Measurements from ENCODE around the gene ZNF611. TPM values are rescaled to one million over a fixed set of nuclear protein-coding genes. Genes with fewer than 3 reads are reported as not detected.
"Not testable (repeated sequence)": the region's sequence is repeated elsewhere in the genome, so short reads cannot be mapped to it uniquely, and the experiment has no call there.

Gene ZNF611
- total RNA-seq, 2 donors from 2014 or later = 12.0 to 15.3 TPM

- Histone ChIP-seq H3K27ac (no peak overlapping the region), H3K4me3 (no peak overlapping the region), H3K9me3 (no peaks in the 10 kb centered on the region), H3K27me3 (replicated peaks; ENCODE audit: insufficient read depth) (no peaks in the 10 kb centered on the region), H3K4me1 (replicated peaks) (no peaks in the 10 kb centered on the region), H3K36me3 (no peaks in the 10 kb centered on the region)
- DNase-seq (ENCODE audit: low spot score) = no peak
- intact Hi-C loops (cut with DNase I) = loop anchor here (10.0 kb wide), 1 partner anchor 215 kb away; the partner anchor contains the start of gene ZNF808
- TF ChIP-seq POLR2A (IDR thresholded peaks at IDR 0.05) = no peak
- TF ChIP-seq POLR2AphosphoS5 (IDR thresholded peaks at IDR 0.05) = no peak
- TF ChIP-seq CTCF (IDR thresholded peaks at IDR 0.05) = no peak
- 95% methylated on average over 14 of the region's 14 CpGs for WGBS
These were observed 4.7 kb upstream of the ZNF611 start for GRCh38 chr19:52739576-52739975.

- Histone ChIP-seq H3K9me3 (no peaks in the 10 kb centered on the region), H3K4me3 (no peak overlapping the region), H3K27me3 (replicated peaks; ENCODE audit: insufficient read depth) (no peaks in the 10 kb centered on the region), H3K36me3 (no peaks in the 10 kb centered on the region), H3K4me1 (replicated peaks) (no peaks in the 10 kb centered on the region), H3K27ac (peak overlapping the region; percentile 79 to 91)
- 45% methylated on average over 18 of the region's 18 CpGs for WGBS
- DNase-seq (ENCODE audit: low spot score) = peak; percentile 61
- intact Hi-C loops (cut with DNase I) = loop anchor here (2.0 to 10.0 kb wide), 2 partner anchors 45 to 211 kb away; partner anchors contain the start of gene ZNF808
- TF ChIP-seq CTCF (IDR thresholded peaks at IDR 0.05) (no peak), POLR2AphosphoS5 (IDR thresholded peaks at IDR 0.05) (peak; percentile 33), POLR2A (IDR thresholded peaks at IDR 0.05) (peak; percentile 43)
These were observed 890 bp upstream of the ZNF611 start for GRCh38 chr19:52735734-52736133.

GRCh38 chr19:52734331-52734892, 432 bp downstream of the ZNF611 start:
- intact Hi-C loops (cut with DNase I) = loop anchor here (2.0 to 10.0 kb wide), 2 partner anchors 44 to 210 kb away; partner anchors contain the start of gene ZNF808
- WGBS = under 1% methylated on average over 38 of the region's 39 CpGs
- Histone ChIP-seq H3K27me3 (replicated peaks; ENCODE audit: insufficient read depth) (no peaks in the 10 kb centered on the region), H3K36me3 (no peaks in the 10 kb centered on the region), H3K9me3 (no peaks in the 10 kb centered on the region), H3K27ac (peak overlapping the region; percentile 79 to 91), H3K4me1 (replicated peaks) (no peaks in the 10 kb centered on the region), H3K4me3 (peak overlapping the region; percentile 55 to 82)
- DNase-seq (ENCODE audit: low spot score) = peak; percentile 12
- no peak for TF ChIP-seq CTCF (IDR thresholded peaks at IDR 0.05)
- TF ChIP-seq POLR2AphosphoS5 (IDR thresholded peaks at IDR 0.05) = no peak
- no peak for TF ChIP-seq POLR2A (IDR thresholded peaks at IDR 0.05)

GRCh38 chr19:52726051-52726450, 8.8 kb downstream of the ZNF611 start:
- 93% methylated on average over 16 of the region's 16 CpGs for WGBS

GRCh38 chr19:52725528-52725961, 9.3 kb downstream of the ZNF611 start:
- H3K4me1 ChIP-seq (replicated peaks) = peaks cover 6% of the 10 kb centered on the region
- no peaks in the 10 kb centered on the region for H3K27me3 ChIP-seq (replicated peaks; ENCODE audit: insufficient read depth)
- intact Hi-C loops (cut with DNase I) = no loop called here
- 80% methylated on average over 20 of the region's 24 CpGs for WGBS
- DNase-seq (ENCODE audit: low spot score) = no peak
- no peak for TF ChIP-seq POLR2AphosphoS5 (IDR thresholded peaks at IDR 0.05)
- TF ChIP-seq CTCF (IDR thresholded peaks at IDR 0.05) = no peak
- no peak for TF ChIP-seq POLR2A (IDR thresholded peaks at IDR 0.05)
- H3K36me3 ChIP-seq = peaks cover 0 to 6% of the 10 kb centered on the region in 2 donors
- H3K27ac ChIP-seq = no peak overlapping the region
- no peak overlapping the region for H3K4me3 ChIP-seq
- H3K9me3 ChIP-seq = no peaks in the 10 kb centered on the region

More at GRCh38 chr19:52726051-52726450, 8.8 kb downstream of the ZNF611 start:
- H3K27me3 ChIP-seq (replicated peaks; ENCODE audit: insufficient read depth); H3K4me1 ChIP-seq (replicated peaks); DNase-seq (ENCODE audit: low spot score); H3K9me3 ChIP-seq; intact Hi-C loops (cut with DNase I); H3K36me3 ChIP-seq; H3K27ac ChIP-seq; H3K4me3 ChIP-seq: not testable (repeated sequence)
